Measurements from ENCODE around the gene PWWP2A.
A peak's percentile ranks its signal among the peaks of the same experiment; 100 is the strongest.

Gene PWWP2A

DNA sequence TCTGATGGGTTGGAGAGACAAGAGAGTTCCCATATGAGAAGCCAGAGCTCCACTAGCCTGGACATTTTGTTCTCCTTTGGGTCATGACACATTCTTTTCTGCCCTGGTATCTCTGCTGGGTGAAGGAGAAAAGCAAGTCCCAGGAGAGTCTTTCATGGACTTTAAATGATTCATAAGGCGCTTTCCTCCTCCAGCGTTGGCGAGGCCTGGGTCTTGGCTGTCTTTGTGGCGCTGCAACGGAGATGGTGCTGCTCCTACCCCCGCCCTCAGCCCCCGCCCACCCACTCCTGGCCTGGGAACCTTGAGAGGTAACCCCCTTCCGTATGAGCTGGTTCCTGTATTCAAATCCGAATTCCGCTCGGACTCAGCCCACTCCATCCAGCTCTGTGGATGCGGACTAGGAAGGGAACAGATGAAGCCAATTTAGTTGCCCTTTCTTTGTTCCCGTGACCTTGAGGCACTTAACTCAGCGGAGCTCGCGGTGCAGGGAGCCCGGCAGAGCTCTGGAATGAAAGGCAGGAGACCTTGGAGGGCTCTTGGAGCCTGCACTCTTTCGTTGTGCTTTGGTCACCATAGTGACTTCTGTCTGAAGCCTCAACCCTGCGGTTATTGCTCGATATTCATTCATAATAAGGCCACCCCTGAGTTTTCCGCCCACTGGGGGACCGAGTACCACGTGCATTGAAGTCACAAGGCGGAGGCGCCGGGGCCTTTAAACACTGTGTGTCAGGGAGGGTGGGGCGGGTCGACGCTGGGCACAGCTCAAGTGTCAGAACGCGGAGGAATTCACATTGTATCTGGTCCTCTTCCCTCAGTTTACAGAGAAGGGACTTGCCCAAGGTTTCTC lies 14.0 kb upstream of the PWWP2A start:
- no peak for DNase-seq

DNA sequence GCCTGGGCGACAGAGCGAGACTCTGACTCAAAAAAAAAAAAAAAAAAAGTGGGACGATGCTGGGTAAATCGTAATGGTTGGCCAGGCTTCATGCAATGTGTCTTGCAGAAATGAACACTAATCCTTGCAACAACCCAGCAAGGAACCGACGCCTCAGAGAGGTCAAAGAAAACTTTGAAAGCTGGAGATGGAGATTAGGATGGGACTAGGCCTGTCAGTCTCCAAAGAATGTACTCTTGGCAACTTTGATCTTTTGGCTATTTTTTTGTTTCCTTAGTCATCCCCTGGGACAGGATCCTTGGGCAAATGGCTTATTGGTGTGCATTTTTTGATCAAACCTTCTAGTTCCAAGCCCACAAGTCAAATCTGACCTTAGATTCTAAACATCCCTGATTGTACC lies 10.6 kb upstream of the PWWP2A start:
- DNase-seq: no peak

DNA sequence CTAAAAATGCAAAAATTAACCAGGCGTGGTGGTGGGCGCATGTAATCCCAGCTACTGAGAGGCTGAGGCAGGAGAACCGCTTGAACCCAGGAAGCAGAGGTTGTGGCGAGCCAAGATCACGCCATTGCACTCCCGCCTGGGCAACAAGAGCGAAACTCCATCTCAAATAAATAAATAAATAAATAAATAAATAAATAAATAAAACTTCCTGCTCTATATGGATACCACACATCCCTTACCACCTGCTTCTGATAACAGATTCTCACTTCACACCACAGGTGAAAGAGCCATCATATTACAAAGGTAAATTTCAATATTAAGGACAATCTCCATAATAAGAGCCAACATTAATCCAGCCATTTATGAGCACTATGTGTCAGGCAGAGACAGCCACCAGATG lies 9.4 kb upstream of the PWWP2A start:
- no peak for DNase-seq

DNA sequence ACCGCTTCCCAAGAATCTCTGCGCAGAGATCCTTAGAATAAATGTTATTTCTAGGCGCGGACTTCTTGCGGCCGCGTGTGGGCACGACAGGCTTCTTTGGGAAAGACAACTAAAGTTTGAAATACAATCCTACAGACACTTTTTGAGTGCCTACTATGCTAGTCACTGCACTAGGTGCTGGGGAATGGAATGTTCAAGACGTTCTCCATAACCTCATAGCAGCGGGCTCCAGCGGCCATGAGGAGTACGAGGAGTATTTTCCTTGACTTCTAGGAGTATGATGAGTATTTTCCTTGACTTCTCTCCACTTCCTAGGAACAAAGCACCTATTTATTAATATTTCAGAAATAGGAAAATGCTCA lies 636 bp upstream of the PWWP2A start:
- DNase-seq: no peak

DNA sequence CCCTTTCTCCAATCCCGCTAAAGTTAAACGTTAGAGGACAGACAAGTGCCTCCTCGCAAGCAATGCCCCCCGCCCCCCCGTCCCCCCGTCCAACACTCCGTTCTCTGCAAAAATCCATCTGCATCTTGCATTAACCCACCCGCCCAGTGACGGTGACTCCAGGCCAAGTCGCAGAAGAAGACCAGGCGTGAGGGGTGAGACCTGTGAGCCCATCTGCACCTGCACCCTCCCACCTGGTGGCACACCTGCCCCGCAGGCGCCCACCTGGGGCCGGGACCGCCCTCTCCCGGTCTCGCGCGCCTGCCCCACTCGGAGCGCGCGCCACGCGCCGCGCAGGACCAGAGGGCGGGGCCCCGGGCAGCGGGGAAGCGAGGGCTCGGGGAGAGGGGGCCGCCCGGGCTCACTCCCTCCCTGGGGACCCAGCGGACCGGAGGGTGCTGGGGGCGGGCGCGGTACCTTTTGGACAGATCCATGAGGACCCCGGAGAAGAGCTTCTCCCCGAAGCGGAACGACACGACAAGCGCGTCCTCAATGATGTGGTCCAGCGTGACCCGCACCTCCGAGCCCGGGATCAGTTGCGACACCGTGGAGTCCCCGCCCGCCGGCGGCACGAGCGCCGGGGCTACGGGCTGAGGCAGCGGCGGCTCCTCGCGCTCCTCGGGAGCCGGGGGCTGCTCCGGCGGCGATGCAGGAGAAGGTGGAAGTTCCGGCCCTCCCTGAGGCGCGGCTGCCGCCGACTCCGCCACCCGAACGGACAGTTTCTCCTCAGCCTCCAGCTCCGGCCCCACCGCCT lies 705 bp downstream of the PWWP2A start:
- peak; percentile 40 for DNase-seq

DNA sequence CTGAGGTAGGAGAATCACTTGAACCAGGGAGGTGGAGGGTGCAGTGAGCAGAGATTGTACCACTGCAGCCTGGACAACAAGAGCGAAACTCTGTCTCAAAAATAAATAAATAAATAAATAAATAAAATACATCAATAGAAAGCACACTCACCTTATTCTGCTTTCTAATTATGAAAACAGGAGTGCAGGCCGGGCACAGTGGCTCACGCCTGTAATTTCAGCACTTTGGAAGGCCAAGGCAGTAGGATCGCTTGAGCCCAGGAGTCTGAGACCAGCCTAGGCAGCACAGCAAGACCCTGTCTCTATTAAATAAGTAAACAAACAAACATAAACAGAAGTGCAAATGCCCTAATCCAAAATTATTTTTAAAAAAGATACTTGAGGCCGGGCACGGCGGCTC lies 2.3 kb downstream of the PWWP2A start:
- DNase-seq: no peak

DNA sequence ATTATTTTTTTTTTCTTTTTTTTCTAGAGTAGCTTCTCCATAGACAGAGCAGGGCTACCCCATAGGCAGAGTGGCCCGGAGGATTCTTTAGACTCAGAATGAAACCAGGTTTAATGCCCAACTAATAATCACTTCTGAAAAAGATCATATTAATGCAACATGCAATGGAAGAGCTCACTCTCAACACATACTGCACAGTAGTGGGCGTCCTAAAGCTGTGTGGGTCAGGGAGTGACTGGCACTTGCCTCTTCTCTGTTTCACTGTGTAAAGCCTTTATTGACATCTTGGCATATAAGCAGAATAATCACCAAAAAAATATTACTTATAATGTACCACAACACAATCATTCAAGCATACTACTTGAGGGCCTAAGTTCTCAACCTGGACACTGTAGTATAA lies 11.1 kb downstream of the PWWP2A start:
- no peak for DNase-seq

DNA sequence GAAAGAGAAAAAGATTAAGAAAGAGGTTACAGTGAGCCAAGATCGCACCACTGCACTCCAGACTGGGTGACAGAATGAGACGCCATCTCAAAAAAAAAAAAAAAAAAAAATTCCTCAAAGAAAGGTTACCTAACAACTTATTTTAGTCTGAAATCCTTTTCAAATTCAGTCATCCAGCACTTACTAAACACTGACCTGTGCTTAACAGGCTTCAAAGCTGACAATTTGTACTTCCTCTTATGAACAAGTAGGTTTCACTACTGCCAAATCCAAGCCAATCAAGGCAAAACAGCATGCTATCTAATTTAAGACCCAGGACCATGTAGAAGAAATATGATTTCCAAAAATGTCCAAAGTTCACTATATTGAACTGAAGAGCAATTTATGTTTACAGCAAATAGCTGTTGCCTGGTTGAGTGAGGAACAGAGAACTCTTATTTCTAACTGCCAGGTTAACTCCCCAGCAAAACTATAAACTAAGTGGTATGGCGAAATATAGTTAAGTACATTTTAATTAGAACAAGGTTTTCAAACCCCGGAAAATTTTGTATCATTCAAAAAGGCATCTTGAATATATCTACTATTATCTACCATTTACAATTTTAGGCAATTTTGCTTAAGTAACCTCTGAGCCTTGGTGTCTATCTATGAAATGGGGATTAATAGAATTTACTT lies 13.4 kb downstream of the PWWP2A start:
- DNase-seq: no peak

DNA sequence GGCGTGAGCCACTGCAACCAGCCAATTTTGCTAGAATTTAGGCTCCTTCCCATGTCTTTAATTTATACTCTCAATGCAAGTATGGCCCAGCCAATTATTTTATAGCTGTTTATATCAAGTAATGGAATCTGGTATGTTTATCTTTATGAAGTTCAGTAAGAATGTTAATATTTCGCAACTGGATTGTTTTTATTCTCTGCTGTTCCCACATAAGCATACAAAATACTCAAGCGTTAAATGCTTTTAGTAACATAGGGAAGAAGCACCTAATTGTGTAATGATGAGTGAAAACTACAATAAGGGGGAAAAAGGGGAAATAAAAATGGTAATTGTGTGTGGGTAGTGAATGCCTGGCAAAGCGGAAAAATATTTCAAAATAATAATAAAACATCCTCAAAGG lies 21.3 kb downstream of the PWWP2A start:
- no peak for DNase-seq

DNA sequence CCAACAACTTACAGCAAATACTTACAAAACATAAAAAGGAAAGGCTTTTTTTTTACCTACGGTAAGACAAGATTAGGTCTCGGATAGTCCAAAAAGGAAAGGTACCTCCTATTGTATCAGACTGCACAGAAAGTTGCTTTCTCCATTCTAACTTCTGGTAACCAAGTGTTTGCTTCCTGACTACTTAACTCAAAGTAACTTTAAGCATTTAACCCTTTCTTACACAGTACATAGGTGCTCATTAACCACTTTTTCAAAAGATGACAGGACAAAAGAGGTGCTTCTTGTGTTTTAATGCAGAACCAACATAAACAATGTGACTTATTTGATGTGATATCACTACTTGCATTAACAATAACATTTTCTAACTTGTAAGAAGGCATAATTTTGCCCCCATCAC lies 23.1 kb downstream of the PWWP2A start:
- DNase-seq: no peak

DNA sequence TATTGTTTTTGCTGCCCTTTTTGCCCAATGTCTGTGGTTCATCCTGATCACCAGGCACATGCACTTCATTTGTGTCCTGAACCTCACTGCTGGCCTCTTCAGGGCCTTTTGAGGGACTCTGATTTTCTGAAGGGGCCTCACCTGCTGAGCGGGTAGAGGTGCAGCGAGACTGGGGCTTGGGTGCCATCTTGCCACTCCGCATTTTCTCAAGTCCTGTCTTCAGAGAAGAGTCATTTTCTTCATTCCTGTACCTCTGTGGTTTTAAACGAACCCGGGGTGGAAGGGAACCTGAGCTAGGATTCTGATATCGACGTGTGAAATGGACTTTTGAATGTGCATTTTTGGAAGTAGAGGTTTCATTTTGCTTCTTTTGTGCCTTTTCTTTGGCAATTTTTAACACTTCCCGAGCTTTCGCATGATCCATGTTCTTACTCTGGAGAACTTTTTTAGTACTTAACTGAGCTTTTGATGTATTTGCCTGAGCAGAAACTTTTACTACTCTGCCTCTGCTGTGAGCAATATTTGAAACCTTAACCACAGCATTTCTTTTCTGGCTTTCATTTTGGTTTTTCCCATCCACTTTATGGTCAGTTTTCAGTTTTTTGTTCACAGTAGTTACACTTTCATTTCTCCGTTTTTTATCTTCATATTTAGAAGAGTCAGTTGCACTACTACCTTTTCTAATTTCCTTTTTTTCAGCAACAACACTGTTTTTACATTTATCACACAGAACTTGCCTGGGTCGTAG lies 26.1 kb downstream of the PWWP2A start:
- DNase-seq: no peak

DNA sequence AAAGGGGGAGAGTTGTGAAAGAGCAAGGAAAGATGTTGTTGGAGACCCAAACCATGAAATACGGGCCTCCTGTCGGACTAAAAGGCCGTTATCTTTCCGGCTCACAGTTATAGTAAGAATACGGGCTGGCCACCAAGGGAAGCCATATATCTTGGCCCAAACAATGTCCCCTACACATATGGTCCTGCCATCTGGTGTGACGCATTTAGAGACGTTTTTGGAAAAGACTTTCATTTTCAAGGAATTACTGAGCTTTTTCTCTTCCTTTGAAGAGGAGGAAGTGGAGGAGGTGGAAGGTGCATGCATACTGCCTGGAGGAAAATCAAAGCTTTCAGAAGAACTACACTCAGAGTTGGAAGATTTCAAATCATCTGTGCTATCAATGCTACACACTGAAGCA lies 26.7 kb downstream of the PWWP2A start:
- no peak for DNase-seq

DNA sequence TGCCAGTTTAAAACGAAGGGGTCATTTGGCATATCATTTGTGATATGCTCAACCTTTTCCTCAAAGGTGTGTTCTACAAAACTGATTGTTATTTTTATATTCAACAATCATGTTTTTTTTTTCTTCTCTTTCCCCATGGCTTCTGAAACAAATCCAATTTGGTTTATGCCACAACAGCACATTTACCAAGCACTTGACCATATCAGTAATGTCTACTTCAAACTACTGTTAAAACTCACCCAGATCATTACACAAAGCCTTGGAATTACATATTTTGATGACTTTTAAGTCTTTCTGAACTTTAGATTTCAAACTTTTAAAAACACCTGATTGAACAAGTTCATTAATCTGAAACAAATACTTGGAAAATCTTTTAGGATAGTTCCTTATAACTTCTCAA lies 29.2 kb downstream of the PWWP2A start:
- DNase-seq: no peak

DNA sequence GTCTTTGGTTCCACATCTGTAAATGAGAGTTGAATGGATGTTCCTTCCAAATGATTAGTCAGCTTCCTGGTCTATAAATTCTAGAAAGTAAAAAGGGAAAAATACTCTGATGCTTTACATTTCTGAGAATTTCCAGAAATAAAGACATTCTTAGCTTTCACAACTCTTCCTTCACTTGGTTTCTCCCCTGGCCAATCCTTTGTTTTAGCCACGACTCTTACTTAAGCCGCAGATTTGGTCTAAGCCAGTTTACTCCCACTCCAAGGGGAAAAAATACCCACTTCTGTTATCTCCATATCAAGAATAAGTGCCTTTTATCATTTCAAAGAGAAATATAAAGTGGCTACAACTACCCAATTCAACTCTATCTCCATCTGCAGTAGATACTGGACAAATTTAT lies 29.7 kb downstream of the PWWP2A start:
- DNase-seq: no peak

DNA sequence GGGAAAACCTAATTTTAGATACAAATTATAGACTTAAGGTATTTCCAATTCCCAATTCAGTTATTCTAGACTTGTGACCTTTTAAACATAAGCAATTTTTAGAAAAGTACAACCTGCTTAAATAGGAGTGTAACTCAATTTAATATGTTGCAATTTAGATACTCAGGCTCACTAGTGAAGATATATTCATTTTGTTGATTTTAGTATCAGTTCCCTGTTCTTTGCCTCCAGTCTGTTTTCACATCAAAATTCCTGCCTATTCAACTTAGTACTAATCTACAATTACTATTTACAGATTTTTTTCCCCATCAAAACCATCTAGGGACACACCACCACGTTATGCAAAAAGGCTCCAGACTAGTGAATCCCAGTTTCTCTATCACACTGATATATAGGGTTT lies 30.4 kb downstream of the PWWP2A start:
- no peak for DNase-seq

DNA sequence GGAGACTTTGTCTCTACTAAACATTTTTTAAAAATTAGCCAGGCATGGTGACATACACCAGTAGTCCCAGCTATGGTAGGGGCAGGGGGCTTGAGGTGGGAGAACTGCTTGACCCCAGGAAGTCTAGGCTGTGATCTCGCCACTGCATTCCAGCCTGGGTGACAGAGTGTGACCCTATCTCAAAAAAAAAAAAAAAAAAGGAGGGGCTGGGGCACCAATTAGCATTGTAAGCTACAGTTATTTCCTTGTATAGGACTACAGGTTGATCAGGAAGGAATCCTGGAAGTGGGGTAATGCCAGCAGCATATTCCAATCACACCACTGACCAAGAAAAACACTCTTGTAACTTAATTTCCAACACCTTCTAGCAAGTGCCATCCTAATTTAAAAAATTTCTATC lies 32.1 kb downstream of the PWWP2A start:
- no peak for DNase-seq

DNA sequence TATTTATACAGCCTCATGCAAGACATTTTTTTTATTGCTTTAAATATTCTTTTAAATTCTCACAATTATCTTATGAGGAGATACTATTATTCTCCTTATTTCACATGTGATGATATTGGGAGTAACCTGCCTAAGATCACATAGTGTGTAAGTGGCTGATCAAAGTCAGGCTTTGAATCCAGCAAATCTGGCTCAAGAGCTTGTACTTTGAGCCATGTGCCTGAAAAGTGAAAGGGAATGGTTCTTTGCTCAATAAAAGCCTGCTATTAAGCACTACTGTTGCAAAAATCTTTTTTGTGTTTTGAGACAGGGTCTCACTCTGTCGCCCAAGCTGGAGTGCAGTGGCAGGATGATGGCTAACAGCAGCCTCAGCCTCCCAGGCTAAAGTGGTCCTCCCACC lies 35.1 kb downstream of the PWWP2A start:
- DNase-seq: no peak

DNA sequence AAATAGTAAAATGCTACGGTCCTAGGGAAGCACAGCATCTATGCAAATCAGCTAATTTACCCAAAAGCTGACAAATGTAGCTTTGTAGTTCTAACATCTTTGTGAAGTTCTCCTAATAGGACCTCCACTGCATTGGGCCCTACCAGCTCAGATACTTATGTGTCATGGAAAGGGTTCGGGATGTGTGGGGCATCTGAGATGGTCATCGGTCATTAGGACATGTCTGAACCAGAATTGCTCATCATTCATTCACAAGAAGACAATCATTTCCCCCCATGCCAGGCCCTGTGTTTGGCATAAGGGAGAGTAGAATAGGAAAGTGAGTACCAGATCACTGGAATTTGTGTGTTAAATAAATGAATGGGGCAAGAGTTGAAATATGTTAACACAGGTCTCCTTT lies 35.7 kb downstream of the PWWP2A start:
- DNase-seq: no peak

DNA sequence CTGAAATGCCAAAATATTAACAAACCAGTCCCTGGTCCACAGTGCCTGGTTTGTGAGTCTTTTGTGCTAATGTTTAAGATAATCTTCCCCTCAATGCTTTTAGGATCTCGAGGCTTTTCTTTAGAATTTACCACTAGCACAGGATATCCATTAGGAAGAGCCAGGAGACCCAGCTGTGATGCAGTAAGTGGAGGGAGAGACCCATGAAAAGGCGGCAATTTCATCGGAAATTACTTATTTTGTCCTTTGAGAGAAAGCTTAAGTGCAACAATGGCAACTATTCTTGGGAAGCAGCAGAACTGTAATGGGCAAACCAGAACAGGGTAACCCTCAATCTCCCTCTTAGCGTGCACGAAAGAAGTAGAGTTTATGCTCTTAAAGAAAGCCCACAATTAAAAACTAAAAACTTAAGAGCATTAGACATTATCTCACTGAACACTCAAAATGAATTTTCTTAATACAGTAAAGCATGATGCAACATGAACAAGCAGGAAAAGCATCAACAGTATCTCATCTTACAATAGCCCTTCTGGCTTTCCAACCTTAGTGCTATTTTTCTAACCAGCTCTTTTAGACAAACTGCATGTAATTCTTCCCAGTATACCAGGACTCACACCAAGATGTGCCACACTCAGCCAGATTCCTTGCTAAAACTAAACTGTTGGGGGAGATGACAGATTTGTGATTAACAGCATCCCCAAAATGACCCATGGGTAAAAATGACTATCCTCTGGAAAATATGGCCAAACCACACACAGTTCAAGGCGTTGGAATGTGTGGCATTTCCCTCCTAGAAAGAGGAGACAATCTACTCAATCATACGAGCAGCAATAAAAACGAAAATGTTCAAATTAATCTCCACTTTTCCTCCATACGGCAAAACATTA lies 36.4 kb downstream of the PWWP2A start:
- no peak for DNase-seq

DNA sequence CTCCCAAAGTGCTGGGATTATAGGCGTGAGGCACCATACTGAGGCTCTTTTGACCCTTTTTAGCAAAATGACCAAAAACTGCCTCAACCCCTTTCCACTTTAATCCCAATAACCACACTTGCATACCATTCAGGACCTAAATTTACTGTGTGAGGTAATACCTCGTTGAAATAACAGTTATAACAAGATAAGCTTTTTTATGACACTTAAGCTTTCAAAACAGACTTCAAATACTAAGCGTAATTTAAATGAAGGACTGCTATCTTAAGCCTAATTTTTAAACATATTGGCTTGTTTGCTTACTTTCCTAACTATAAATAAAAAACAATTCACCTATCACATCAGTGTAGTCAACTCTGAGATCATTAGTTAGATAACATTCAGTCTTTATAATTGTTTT lies 37.8 kb downstream of the PWWP2A start:
- DNase-seq: no peak

DNA sequence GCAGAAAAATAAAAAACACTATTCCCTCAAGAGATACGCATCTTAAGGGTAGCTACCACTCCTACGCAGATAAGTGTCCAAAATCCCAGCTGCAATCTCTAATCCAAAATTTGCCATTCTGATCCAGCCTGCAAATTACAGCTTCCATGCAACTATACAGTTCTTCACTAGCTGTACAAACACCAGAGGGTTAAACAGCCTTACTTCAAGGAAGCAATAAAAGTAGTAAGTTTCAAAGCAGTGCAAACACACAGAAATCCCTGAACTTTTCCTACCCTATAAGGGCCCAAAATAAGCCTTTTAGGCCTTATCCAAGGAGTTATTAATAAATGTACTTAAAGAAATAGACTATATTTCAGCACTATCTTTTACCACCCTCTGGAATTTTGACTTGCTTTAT lies 39.5 kb downstream of the PWWP2A start:
- no peak for DNase-seq

DNA sequence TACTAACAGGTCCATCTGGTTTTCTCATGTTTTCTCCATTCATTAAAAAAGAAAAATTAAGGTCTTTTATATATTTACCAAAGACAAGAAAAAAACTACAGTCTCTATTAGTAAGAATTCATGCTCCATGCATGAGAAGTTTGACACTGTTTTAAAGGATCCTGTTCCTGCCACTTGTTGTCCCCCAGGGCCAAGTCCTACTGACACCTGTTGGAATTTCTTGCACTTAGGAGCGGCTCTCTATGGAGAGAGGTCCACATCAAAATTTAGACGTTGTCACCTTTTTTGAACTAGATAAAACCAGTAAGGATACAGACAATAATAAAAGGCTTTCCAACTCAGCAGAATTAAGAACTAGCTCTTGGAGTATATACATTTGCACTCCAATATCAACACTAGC lies 42.3 kb downstream of the PWWP2A start:
- no peak for DNase-seq
